ENCODE data around the gene INTS7.

Gene INTS7, protein sequence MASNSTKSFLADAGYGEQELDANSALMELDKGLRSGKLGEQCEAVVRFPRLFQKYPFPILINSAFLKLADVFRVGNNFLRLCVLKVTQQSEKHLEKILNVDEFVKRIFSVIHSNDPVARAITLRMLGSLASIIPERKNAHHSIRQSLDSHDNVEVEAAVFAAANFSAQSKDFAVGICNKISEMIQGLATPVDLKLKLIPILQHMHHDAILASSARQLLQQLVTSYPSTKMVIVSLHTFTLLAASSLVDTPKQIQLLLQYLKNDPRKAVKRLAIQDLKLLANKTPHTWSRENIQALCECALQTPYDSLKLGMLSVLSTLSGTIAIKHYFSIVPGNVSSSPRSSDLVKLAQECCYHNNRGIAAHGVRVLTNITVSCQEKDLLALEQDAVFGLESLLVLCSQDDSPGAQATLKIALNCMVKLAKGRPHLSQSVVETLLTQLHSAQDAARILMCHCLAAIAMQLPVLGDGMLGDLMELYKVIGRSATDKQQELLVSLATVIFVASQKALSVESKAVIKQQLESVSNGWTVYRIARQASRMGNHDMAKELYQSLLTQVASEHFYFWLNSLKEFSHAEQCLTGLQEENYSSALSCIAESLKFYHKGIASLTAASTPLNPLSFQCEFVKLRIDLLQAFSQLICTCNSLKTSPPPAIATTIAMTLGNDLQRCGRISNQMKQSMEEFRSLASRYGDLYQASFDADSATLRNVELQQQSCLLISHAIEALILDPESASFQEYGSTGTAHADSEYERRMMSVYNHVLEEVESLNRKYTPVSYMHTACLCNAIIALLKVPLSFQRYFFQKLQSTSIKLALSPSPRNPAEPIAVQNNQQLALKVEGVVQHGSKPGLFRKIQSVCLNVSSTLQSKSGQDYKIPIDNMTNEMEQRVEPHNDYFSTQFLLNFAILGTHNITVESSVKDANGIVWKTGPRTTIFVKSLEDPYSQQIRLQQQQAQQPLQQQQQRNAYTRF

DNA sequence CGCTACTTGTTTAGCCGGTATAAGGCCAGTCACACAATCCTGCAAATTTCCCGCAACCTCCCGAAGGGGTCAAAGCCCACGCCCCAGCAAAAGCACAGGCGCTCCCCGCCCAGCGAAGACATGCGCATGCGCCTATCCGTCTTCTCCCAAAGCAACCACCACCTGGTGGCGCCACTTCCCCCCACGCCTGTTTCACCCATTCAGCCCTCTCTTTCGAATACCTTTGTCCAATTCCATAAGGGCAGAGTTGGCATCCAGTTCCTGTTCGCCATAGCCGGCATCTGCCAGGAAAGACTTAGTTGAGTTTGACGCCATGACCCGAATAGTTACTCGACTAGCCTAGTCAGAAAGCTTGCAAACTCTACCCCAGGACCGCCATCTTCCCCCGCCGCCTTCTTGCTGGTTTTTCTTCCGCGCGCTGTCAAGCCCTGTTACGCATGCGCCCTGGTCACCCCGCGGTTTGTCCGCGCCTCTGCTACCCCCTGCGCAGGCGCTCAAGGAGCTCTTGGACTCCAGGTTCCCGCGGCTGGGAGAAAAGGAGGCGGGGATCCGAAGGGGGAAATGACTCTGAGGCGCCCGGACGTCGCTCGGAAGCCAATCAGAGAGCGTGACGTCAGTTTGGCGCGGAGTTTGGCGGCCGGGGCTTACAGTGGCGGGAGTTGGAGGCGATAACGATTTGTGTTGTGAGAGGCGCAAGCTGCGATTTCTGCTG is at the start of gene INTS7, which contains the start of gene DTL:
Gene INTS7 (minus strand): TSS at position 435 of the 712 bp plus-strand sequence. CDS start 120 bp downstream, at position 315.
Gene DTL (plus strand): TSS at position 626 of the 712 bp plus-strand sequence. CDS start 143 bp downstream, outside the sequence.
- peak; percentile 100 for DNase-seq

DNA sequence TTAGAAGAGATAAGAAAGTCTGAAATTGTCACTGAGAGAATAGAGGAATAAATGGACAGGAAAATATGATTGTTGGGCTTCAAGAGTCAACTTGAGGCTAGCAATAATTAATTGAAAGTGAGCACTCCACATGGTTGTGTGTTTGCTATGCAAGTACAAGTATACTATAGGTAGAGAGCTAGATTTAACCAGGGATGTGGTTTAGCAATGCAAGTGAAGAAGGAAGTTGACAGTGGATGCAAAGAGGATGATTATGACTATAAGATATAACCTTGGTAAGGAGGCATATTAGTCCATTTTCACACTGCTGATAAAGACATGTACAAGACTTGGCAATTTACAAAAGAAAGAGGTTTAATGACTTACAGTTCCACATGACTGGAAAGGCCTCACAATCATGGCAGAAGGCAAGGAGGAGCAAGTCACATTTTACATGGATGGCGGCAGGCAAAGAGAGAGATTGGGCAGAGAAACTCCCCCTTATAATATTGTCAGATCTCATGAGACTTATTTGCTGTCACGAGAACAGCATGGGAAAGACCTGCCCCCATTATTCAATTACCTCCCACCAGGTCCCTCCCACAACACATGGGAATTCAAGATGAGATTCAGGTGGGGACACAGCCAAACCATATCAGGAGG is 47.5 kb upstream of the INTS7 start:
- DNase-seq, result no peak

DNA sequence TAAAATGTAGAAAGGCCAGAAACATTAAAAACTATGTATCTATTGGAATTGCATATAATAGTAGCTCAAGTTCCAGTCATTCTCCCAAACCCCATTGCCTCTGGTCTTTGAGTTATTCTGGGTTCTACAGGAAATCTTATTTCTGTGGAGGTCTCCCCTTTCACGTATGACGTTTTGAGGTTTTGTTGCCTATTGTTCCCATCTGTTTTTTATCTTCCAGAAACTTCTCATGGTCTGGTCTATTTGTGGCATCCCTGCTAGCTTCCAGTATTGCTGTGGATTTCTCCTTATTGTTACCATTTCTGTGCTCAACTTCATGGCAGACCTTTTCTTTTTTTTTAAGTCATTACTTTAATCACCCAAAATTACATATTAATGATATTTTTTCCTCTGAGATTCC is 43.5 kb upstream of the INTS7 start:
- DNase-seq, result no peak

DNA sequence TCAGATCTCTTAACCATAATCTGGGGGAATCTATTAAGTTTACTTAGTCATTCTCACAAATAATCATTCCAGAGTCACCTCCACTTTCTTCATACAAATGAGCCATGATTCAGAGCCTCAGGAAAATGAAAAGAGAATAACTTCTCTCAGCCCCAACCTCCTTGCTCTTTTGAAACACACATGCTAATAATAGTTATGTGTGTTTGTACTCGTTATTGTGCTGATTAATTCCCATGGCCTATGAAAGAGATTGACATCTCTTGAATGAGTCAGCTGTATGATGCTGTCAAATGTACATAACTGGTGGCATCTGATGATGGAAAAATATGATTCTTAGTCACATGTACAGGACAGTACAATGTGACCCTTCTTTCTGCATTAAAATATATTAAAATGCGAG is 41.7 kb upstream of the INTS7 start:
- no peak for DNase-seq

DNA sequence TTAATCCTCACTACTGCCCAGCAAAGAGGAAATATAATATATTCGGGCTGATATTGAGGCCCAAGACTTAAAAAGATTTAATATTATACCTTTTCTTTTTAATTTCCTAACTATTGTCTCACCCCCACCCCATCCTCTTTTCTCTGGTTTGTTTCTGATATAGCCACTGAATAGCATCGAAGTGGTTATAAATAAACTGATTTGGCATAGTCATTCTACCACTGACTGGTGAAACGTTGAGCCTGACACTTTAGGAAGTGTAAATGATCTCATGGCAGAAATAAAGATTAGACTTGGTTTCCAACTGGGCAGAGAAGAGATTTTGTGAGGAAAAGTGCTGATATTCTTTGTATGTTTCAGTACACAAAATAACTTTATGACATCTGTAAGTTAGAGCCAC is 39.5 kb upstream of the INTS7 start:
- no peak for DNase-seq

DNA sequence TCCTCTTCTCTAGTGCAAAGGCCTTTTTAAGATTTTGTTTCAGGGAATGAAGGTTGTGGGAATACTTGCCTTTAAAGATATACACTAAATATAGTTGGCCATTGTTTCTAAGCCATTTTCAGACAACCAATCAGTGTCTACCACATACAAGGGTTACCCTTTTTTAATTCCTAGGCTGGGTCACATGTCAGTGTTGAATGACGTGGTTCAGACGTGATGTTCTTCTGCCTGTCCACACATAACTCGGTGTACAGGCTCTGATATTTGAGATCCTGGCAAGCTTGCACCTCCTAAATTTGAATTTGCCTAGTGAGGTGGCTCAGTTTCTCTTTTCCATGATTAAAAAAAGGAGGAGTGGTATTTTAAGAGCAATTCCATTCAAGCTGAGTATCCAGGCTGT is 39.0 kb upstream of the INTS7 start:
- no peak for DNase-seq

DNA sequence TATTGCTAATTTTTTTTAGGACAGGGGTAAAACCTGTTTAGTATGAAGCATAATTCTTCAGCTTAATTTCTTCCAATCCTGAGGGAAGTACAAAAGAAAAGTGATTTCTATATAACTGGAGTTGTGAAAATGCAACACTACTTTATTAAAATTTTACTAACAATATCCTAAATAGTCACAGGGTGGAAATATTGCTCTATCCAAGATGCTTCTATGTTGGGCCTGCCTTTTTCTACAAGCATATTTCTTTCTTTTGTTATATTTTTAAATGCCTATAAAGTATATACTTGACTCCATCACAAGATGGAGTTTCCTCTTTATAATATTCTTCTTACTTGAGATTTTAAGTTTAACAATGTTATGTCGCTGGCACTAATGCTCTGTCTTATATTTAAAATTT is 38.1 kb upstream of the INTS7 start:
- DNase-seq, result no peak

DNA sequence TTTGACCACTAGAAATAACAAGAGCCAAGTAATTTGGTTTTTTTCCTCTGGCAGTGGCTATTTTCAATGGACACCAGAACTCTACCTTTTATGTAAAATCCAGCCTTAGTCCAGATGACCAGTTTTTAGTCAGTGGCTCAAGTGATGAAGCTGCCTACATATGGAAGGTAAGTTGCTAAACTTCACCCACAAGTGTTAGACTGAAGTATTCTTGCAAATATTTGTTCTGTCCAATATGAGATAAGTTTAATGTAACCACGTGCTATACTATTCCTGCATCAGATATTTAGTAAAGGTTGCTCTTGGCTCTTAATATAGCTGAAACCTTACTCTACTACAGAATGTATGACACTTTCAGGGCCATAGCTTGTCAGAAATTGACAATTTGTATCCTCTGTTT is 36.7 kb upstream of the INTS7 start:
- no peak for DNase-seq

DNA sequence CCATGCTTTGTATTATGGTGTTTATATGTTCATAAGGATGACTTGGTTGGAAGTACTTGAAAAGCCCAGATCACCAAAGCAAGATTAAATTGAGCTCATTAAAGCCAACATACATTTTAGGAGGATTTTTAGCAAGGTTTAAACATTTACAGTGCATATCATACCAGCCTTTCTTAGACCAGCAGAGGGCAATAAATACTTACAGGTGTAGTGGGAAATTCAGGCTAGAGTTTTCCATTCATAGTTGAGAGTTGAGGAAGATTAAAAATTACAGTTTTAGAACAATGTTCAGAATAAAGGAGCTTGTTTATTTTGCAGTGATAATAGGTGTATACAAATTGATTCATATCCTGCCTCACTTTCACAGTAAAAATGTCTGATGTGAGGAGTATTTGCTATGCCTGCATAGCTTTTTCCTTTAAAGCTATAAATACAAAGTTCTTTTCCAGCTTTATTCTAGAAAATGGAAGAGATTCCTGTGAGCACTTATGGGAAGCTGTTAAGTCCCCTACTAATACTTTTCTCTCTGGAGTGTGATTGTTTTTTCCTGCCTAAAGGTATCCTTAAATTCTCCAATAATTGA is 35.5 kb upstream of the INTS7 start:
- peak; percentile 41 for DNase-seq

DNA sequence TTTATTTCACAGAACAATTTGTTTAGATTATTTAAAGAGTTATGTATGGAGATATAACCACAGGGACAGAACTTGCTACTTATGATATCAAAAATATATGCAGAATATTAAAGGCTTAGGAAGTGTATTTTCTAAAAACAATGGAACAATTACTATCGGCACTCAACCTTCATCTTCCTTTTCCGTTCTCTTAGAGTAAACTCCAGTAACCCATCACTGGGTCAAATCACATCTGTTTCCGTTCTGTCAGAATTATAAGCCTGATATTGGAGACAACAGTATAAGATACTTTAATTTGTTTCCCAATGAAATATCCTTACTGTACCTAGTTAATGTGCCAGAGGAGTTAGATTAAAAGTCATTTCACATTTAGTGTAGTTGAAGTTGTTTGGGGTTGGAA is 32.4 kb upstream of the INTS7 start:
- DNase-seq, result no peak

DNA sequence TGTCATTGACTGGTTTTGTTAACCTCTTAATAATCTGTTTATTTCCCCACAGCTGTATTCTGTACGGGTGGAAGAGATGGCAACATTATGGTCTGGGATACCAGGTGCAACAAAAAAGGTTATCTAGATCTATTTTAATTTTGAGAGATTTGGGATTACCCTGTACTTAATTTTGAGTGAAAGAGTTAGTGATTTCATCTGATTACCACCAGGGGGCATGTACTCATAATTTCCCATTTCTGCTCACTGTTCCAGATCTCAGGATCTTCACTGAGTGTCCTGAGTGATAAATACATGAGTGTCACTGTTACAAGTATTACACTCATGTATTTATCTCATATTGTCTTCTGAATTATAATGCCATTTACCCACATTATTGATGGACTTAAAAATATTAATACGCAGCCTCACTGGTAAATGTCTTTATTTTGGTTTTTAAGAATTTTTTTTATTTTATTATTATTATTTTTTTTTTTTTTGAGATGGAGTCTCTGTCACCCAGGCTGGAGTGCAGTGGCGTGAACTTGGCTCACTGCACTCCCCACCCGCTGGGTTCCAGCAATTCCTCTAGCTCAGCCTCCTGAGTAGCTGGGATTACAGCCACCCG is 27.6 kb upstream of the INTS7 start:
- DNase-seq, result peak; percentile 65

DNA sequence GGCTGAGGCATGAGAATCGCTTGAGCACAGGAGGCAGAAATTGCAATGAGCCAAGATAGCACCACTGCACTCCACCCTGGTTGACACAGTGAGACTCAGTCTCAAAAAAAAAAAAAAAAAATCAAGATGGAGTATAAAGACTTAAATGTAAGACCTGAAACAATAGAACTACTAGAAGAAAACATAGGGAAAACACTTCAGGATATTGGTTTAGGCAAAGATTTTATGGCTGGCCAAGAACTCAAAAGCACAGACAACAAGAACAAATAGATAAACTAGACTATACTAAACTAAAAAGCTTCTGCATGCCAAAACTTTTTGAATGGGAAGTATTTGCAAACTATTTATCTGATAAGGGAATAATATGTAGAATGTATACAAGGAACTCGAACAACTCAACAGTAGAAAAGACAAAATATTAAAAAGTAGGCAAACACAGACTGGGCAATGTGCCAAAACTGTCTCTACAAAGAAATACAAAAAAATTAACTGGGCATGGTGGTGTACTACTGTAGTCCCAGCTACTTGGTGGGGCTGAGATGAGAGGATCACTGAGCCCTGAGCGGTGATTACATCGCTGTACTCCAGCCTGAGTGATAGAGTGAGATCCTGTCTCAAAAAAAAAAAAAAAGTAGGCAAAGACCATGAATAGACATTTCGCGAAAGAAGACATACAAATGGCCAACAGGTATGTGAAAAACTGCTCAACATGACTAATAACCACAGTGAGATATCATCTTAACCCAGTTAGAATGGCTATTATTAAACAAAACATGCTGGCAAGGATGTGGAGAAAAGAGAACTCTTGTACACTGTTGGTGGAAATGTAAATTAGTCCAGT is 25.5 kb upstream of the INTS7 start:
- DNase-seq, result peak; percentile 23

DNA sequence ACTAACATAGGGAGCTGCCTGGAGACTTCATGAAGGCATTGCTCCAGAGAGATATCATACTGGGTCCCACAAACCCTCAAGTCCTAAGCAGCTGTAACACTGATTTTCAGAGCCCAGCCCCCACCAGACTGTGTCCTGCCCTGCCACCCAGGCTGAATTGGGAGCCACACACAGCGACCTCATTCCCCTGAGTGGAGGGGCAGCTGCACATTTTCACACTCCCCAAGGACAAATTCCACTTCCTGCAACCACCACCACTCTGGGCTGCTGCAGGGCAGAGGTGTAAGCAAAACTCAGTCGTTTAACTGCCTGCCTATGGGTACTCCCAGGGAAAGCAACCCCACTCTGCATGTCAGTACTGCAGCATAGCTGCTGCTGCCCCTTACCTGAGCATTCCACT is 20.0 kb upstream of the INTS7 start:
- no peak for DNase-seq

DNA sequence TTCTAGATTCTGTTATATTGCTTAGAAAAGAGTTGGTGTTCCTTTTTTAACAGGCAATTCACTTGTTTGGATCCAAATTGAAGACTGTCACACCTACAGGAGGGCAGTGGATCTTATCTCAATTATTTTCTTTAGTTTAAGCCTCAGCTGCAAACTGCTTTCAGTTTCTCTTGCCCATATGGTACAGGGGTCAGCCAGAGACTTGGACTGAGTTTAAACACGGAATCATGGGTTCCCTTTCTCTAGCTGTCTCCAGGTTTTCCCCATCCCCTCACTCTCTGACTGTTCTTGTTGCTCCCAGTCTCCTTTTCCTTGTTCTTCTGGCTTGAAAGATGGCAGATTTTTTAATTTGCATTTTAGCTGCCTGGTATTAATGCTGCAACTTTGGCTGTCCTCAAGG is 18.6 kb upstream of the INTS7 start:
- no peak for DNase-seq

DNA sequence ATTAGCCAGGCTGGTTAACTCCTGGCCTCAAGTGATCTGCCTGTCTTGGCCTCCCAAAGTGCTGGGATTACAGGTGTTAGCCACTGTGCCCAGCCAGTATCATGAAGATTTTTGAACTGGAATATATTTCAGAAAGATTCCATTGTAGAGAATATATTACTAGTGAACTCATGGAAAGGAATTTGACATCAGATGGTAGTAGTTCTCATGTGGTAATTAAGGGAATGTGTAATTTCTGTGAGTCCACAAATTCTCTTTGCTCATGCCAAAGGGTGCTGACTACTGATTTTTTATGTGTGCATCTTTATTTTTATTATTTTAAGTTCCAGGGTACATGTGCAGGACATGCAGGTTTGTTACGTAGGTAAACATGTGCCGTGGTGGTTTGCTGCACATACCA is 10.6 kb upstream of the INTS7 start:
- no peak for DNase-seq

DNA sequence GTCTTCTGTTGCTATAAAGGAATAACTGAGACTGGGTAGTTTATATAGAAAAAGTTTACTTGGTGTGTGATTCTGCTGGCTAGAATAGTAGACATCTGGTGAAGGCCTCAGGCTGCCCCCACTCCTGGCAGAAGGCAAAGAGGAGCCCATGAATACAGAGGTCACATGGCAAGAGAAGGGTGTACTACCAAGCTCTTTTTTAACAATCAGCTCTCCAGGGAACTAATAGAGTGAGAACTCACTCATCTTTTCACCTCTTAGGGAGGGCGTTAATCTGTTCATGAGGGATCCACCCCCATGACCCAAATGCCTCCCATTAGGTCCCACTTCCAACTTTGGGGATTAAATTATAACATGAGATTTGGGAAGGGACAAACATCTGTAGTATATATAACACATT is 9.5 kb upstream of the INTS7 start:
- no peak for DNase-seq

DNA sequence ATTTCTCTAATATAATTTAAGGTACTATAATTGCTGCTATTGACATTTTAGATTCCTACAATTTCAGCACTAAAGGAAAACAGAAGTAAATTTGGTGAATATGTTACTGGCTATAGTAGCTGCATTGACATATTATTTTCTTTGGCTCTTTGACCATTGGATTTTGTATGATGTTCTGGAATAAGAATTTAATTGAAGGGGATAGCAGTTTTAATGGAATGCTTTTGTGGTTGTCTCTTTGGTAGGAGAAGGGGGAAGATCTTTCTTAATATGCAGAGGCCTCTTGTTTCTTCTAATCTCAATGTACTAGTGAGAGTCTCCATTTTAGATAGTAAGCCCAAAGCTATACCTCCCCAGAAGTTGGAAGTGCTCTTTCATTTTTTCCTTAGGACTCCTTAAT is 7.1 kb upstream of the INTS7 start:
- no peak for DNase-seq

DNA sequence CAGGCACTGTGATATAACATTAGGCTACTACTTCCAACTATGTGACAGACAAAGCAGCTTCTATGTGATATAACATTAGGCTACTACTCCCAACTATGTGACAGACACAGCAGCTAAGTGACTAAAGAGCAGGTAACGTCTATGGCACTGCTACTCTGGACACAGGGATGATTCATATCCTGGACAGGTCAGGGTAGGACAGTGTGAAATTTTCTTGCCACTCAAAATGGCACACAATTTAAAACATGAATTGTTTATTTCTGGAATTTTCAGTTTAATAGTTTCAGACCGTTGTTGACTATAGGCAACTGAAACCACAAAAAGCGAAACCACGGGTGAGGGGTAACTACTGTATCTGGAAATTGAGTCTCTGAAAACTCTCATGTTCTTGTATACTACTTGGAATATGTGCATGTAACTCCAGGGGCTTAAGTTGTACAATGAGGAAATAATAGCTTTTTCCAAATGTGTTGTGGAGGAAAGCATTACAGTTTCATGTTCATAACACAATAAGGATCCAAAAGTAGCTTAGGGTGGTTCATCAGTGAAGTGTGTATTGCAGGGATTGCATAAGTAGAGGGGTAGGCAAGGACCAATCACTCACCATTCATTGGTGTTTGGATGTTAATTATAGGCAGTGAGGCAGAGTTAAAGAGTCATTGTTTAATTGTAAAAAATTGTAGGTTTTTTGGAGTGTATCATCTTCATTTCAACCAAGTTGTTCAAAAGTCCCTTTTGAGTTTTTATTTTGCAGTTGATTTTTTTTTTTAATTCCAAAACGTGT is 5.5 kb upstream of the INTS7 start:
- no peak for DNase-seq

DNA sequence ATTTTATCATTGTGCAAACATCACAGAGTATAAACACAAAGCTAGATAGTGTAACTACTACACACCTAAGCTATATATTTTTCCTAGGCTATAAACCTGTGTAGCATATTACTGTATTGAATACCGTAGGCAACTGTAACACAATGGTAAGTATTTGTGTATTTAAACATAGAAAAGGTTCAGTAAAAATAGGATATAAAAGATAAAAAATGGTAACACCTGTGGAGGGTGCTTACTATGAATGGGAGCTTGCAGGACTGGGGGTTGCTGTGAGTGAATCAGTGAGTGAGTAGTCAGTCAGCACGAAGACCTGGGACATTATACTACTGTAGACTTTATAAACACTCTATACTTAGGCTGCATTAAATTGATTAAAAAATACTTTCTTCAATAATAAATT is 4.3 kb upstream of the INTS7 start:
- no peak for DNase-seq

DNA sequence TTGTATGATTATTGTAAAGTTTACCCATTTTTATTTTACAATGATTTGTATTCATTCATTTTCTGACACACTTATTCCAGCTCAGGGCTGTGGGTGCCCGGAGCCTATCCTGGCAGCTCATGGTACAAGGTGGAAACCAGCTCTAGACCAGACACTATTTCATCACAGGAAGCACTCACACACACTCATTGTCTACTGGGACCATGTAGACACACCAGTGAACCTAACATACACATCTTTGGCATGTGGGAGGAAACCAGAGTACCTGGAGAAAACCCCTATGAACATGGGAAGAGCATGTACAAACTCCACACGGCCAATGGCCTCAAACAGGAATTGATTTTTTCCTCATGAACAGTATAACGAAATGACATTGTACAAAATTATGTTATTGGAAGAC is 2.5 kb upstream of the INTS7 start:
- no peak for DNase-seq
